MM.1S (cell line): ENCODE data around the gene AP1G2.
A peak's percentile ranks its signal among the peaks of the same experiment; 100 is the strongest.

ENCODE experiments used
- DNase-seq: peaks from one replicate; pipeline ENCODE4 v3.0.0-alpha.2; 2015
- H2AFZ ChIP-seq: fragments of 300-600 bp; sonication (generic); 2 replicates; pipeline ENCODE4 v1.6.0; 2016; ENCODE audit warnings: antibody characterized with exemption, low read length
- H3F3A ChIP-seq: fragments of 300-600 bp; sonication (generic); 2 replicates; pipeline ENCODE4 v1.6.1; 2016; ENCODE audit warnings: mild to moderate bottlenecking, antibody characterized with exemption, low read length, moderate library complexity, mixed read lengths; ENCODE audit not compliant: insufficient read depth
- H3K27ac ChIP-seq: fragments of 300-600 bp; sonication (generic); 2 replicates; pipeline ENCODE4 v1.5.1; 2016; ENCODE audit warnings: mild to moderate bottlenecking, low read length
- H3K27me3 ChIP-seq: fragments of 300-600 bp; sonication (generic); replicated peaks from 2 replicates; pipeline ENCODE4 v1.6.0; 2016; ENCODE audit warnings: low read length; ENCODE audit not compliant: insufficient read depth
- H3K36me3 ChIP-seq: fragments of 300-600 bp; sonication (generic); replicated peaks from 2 replicates; pipeline ENCODE4 v1.6.1; 2016; ENCODE audit warnings: mild to moderate bottlenecking, low read length, mixed read lengths; ENCODE audit not compliant: insufficient read depth
- H3K4me1 ChIP-seq: fragments of 300-600 bp; sonication (generic); 2 replicates; pipeline ENCODE4 v1.6.1; 2016; ENCODE audit warnings: low read length, mixed read lengths
- H3K4me2 ChIP-seq: fragments of 300-600 bp; sonication (generic); 2 replicates; pipeline ENCODE4 v1.6.0; 2016; ENCODE audit warnings: low read depth, low read length
- H3K4me3 ChIP-seq: fragments of 300-600 bp; sonication (generic); 2 replicates; pipeline ENCODE4 v1.5.1; 2016; ENCODE audit warnings: low read length, mixed read lengths
- H3K79me2 ChIP-seq: fragments of 300-600 bp; sonication (generic); 2 replicates; pipeline ENCODE4 v1.6.1; 2016; ENCODE audit warnings: mixed run types, low read length, mixed read lengths
- H3K9ac ChIP-seq: fragments of 300-600 bp; sonication (generic); 2 replicates; pipeline ENCODE4 v1.6.1; 2016; ENCODE audit warnings: low read length, mixed read lengths
- H3K9me2 ChIP-seq: fragments of 300-600 bp; sonication (generic); replicated peaks from 2 replicates; pipeline ENCODE4 v1.6.1; 2016; ENCODE audit warnings: mild to moderate bottlenecking, low read length, mixed read lengths; ENCODE audit not compliant: insufficient read depth
- H3K9me3 ChIP-seq: fragments of 300-600 bp; sonication (generic); replicated peaks from 2 replicates; pipeline ENCODE4 v1.6.1; 2016; ENCODE audit warnings: mild to moderate bottlenecking, low read length, mixed read lengths; ENCODE audit not compliant: insufficient read depth
- H4K20me1 ChIP-seq: fragments of 300-600 bp; sonication (generic); 2 replicates; pipeline ENCODE4 v1.6.1; 2016; ENCODE audit warnings: mild to moderate bottlenecking, low read length, moderate library complexity, mixed read lengths; ENCODE audit not compliant: insufficient read depth
- CTCF ChIP-seq: fragments of 300-600 bp; sonication (generic); IDR thresholded peaks from 2 replicates; pipeline ENCODE4 v1.5.1; 2016; ENCODE audit warnings: antibody characterized with exemption, low read length, mixed read lengths
- EZH2 ChIP-seq: fragments of 300-600 bp; sonication (generic); optimal IDR thresholded peaks from 2 replicates; pipeline ENCODE3; 2017; ENCODE audit warnings: low read depth, mild to moderate bottlenecking, antibody characterized with exemption, low read length, mixed read lengths
- EZH2phosphoT487 ChIP-seq: fragments of 300-600 bp; sonication (generic); IDR thresholded peaks from 2 replicates; pipeline ENCODE4 v1.6.1; 2018; ENCODE audit warnings: antibody characterized with exemption, low read length

Gene AP1G2

GRCh38 chr14:23558346-23559009 lies 9.1 kb downstream of the AP1G2 start:
- H3F3A ChIP-seq: no peaks in the 10 kb centered on the region
- TF ChIP-seq EZH2: no peak
- no peak for TF ChIP-seq CTCF
- TF ChIP-seq EZH2phosphoT487: no peak
- no peaks in the 10 kb centered on the region for H3K36me3 ChIP-seq
- H2AFZ ChIP-seq: no peak overlapping the region
- peaks cover 8% of the 10 kb centered on the region for H3K79me2 ChIP-seq
- no peaks in the 10 kb centered on the region for H4K20me1 ChIP-seq
- no peak for DNase-seq
- H3K27ac ChIP-seq: no peak overlapping the region
- no peak overlapping the region for H3K4me2 ChIP-seq
- H3K9me3 ChIP-seq: no peaks in the 10 kb centered on the region
- H3K9ac ChIP-seq: no peak overlapping the region
- H3K4me3 ChIP-seq: no peak overlapping the region
- no peaks in the 10 kb centered on the region for H3K27me3 ChIP-seq
- no peaks in the 10 kb centered on the region for H3K9me2 ChIP-seq
- H3K4me1 ChIP-seq: peaks cover 5% of the 10 kb centered on the region; the same call in 1 of the 2 replicates

- Histone ChIP-seq H2AFZ (no peak overlapping the region), H3K27me3 (no peaks in the 10 kb centered on the region), H3F3A (no peaks in the 10 kb centered on the region), H3K4me3 (no peak overlapping the region), H3K9ac (no peak overlapping the region), H3K9me2 (no peaks in the 10 kb centered on the region), H4K20me1 (no peaks in the 10 kb centered on the region), H3K79me2 (peaks cover 8% of the 10 kb centered on the region), H3K27ac (peak overlapping the region; percentile 66; the same call in 1 of the 2 replicates), H3K4me1 (peaks cover 5% of the 10 kb centered on the region; the same call in 1 of the 2 replicates), H3K9me3 (no peaks in the 10 kb centered on the region), H3K36me3 (no peaks in the 10 kb centered on the region), H3K4me2 (peak overlapping the region; percentile 83; the same call in 1 of the 2 replicates)
- no peak for TF ChIP-seq EZH2phosphoT487
- TF ChIP-seq EZH2: no peak
- no peak for TF ChIP-seq CTCF
- no peak for DNase-seq
Observed at GRCh38 chr14:23557946-23558345, 9.6 kb downstream of the AP1G2 start.

- 0 out of 2 replicates have a peak overlapping the region, but pooled peaks have one; percentile 88 for H3K4me3 ChIP-seq
- no peaks in the 10 kb centered on the region for H3K9me2 ChIP-seq
- DNase-seq: no peak
- peaks cover 8% of the 10 kb centered on the region for H3K79me2 ChIP-seq
- H3K36me3 ChIP-seq: no peaks in the 10 kb centered on the region
- peak overlapping the region; percentile 66; the same call in 1 of the 2 replicates for H3K27ac ChIP-seq
- H3K27me3 ChIP-seq: no peaks in the 10 kb centered on the region
- H4K20me1 ChIP-seq: no peaks in the 10 kb centered on the region
- H2AFZ ChIP-seq: no peak overlapping the region
- peak overlapping the region; percentile 83; the same call in 1 of the 2 replicates for H3K4me2 ChIP-seq
- TF ChIP-seq EZH2: no peak
- no peak for TF ChIP-seq EZH2phosphoT487
- no peak for TF ChIP-seq CTCF
- H3K4me1 ChIP-seq: peaks cover 5% of the 10 kb centered on the region; the same call in 1 of the 2 replicates
- no peak overlapping the region; the same call in 1 of the 2 replicates for H3K9ac ChIP-seq
- H3F3A ChIP-seq: no peaks in the 10 kb centered on the region
- H3K9me3 ChIP-seq: no peaks in the 10 kb centered on the region
Observed at GRCh38 chr14:23557521-23557920, 10.1 kb downstream of the AP1G2 start.
